ENCODE results near the gene COG1. TPM values are rescaled to one million over a fixed set of nuclear protein-coding genes. Genes with fewer than 3 reads are reported as not detected.
A peak's percentile ranks its signal among the peaks of the same experiment; 100 is the strongest.
"Not testable (repeated sequence)": the region's sequence is repeated elsewhere in the genome, so short reads cannot be mapped to it uniquely, and the experiment has no call there.

COG1 gene
- total RNA-seq (2014; rRNA removed; shearing (Covaris generic)) = 20.2 and 29.3 TPM in 2 replicates

GRCh38 chr17:73192894-73193701 lies at the start of gene COG1:
COG1 (plus strand) TSS chr17:73193055; CDS start chr17:73193070, 15 bp downstream.
- H3K9me3 ChIP-seq (replicated peaks) = peaks cover 4% of the 10 kb centered on the region; the same call in 1 of the 2 replicates
- peaks cover 51% of the 10 kb centered on the region for H3K36me3 ChIP-seq

GRCh38 chr17:73144209-73144608 lies 48.6 kb upstream of the COG1 start:
- not testable (repeated sequence) for H3K4me1 ChIP-seq (replicated peaks); H3K36me3 ChIP-seq; H3K27ac ChIP-seq; H3K9me3 ChIP-seq (replicated peaks); DNase-seq (ENCODE audit: low read depth in 1 of 2, low spot score in 2 of 2); H3K4me3 ChIP-seq
- peaks cover 24% of the 10 kb centered on the region for H3K27me3 ChIP-seq (replicated peaks)

More at GRCh38 chr17:73192894-73193701, at the start of gene COG1:
- Histone ChIP-seq H3K4me3 (peak within 1 kb of the TSS; percentile 96), H3K27ac (peak within 1 kb of the TSS; percentile 88), H3K4me1 (replicated peaks) (peaks cover 33% of the 10 kb centered on the region), H3K27me3 (replicated peaks) (no peaks in the 10 kb centered on the region)
- DNase-seq (ENCODE audit: low read depth in 1 of 2, low spot score in 2 of 2) = peak; percentile 95

GRCh38 chr17:73145641-73146040 lies 47.2 kb upstream of the COG1 start:
- Histone ChIP-seq H3K9me3 (replicated peaks) (peaks cover 3% of the 10 kb centered on the region; the same call in 1 of the 2 replicates), H3K27me3 (replicated peaks) (peaks cover 16% of the 10 kb centered on the region), H3K4me3 (no peak overlapping the region), H3K4me1 (replicated peaks) (0 out of 2 replicates have a peak, but pooled peaks cover 5% of the 10 kb centered on the region), H3K36me3 (no peaks in the 10 kb centered on the region), H3K27ac (no peak overlapping the region)
- no peak for DNase-seq (ENCODE audit: low read depth in 1 of 2, low spot score in 2 of 2)

- H3K9me3 ChIP-seq (replicated peaks); H3K4me3 ChIP-seq; H3K4me1 ChIP-seq (replicated peaks); H3K36me3 ChIP-seq; H3K27ac ChIP-seq; DNase-seq (ENCODE audit: low read depth in 1 of 2, low spot score in 2 of 2): not testable (repeated sequence)
- H3K27me3 ChIP-seq (replicated peaks) = peaks cover 19% of the 10 kb centered on the region
Measured at GRCh38 chr17:73147791-73148190, 45.1 kb upstream of the COG1 start.

- H3K36me3 ChIP-seq = no peaks in the 10 kb centered on the region
- H3K27me3 ChIP-seq (replicated peaks) = peaks cover 19% of the 10 kb centered on the region
- H3K4me1 ChIP-seq (replicated peaks) = no peaks in the 10 kb centered on the region
- no peak for DNase-seq (ENCODE audit: low read depth in 1 of 2, low spot score in 2 of 2)
- no peaks in the 10 kb centered on the region; the same call in 1 of the 2 replicates for H3K9me3 ChIP-seq (replicated peaks)
- no peak overlapping the region for H3K27ac ChIP-seq
- H3K4me3 ChIP-seq = no peak overlapping the region
Measured at GRCh38 chr17:73148540-73149334, 44.1 kb upstream of the COG1 start.

GRCh38 chr17:73150622-73151300 lies 42.1 kb upstream of the COG1 start:
- H3K4me1 ChIP-seq (replicated peaks); DNase-seq (ENCODE audit: low read depth in 1 of 2, low spot score in 2 of 2); H3K4me3 ChIP-seq; H3K9me3 ChIP-seq (replicated peaks); H3K36me3 ChIP-seq; H3K27ac ChIP-seq: not testable (repeated sequence)
- peaks cover 16% of the 10 kb centered on the region for H3K27me3 ChIP-seq (replicated peaks)

- DNase-seq (ENCODE audit: low read depth in 1 of 2, low spot score in 2 of 2) = no peak
Measured at GRCh38 chr17:73151916-73152632, 40.8 kb upstream of the COG1 start.

GRCh38 chr17:73155410-73156165 lies 37.3 kb upstream of the COG1 start:
- H3K27ac ChIP-seq = no peak overlapping the region
- no peaks in the 10 kb centered on the region for H3K4me1 ChIP-seq (replicated peaks)
- no peak for DNase-seq (ENCODE audit: low read depth in 1 of 2, low spot score in 2 of 2)
- H3K4me3 ChIP-seq = no peak overlapping the region
- H3K36me3 ChIP-seq = no peaks in the 10 kb centered on the region
- H3K27me3 ChIP-seq (replicated peaks) = peaks cover 4% of the 10 kb centered on the region; the same call in 1 of the 2 replicates
- no peaks in the 10 kb centered on the region for H3K9me3 ChIP-seq (replicated peaks)

More at GRCh38 chr17:73151916-73152632, 40.8 kb upstream of the COG1 start:
- Histone ChIP-seq H3K27me3 (replicated peaks) (peaks cover 13% of the 10 kb centered on the region), H3K9me3 (replicated peaks) (no peaks in the 10 kb centered on the region), H3K27ac (no peak overlapping the region), H3K4me3 (no peak overlapping the region), H3K36me3 (no peaks in the 10 kb centered on the region), H3K4me1 (replicated peaks) (no peaks in the 10 kb centered on the region)

GRCh38 chr17:73156166-73156840 lies 36.6 kb upstream of the COG1 start:
- no peak overlapping the region for H3K4me3 ChIP-seq
- H3K4me1 ChIP-seq (replicated peaks) = no peaks in the 10 kb centered on the region
- H3K27me3 ChIP-seq (replicated peaks) = peaks cover 7% of the 10 kb centered on the region
- H3K36me3 ChIP-seq = no peaks in the 10 kb centered on the region
- no peaks in the 10 kb centered on the region for H3K9me3 ChIP-seq (replicated peaks)
- H3K27ac ChIP-seq = no peak overlapping the region
- DNase-seq (ENCODE audit: low read depth in 1 of 2, low spot score in 2 of 2) = peak; percentile 47 to 58

- Histone ChIP-seq H3K36me3 (no peaks in the 10 kb centered on the region), H3K4me1 (replicated peaks) (no peaks in the 10 kb centered on the region), H3K9me3 (replicated peaks) (no peaks in the 10 kb centered on the region), H3K4me3 (no peak overlapping the region), H3K27me3 (replicated peaks) (peaks cover 10% of the 10 kb centered on the region), H3K27ac (no peak overlapping the region)
- no peak for DNase-seq (ENCODE audit: low read depth in 1 of 2, low spot score in 2 of 2)
Measured at GRCh38 chr17:73156887-73157520, 35.9 kb upstream of the COG1 start.

GRCh38 chr17:73157521-73157890 lies 35.3 kb upstream of the COG1 start:
- H3K4me3 ChIP-seq = no peak overlapping the region
- H3K4me1 ChIP-seq (replicated peaks) = no peaks in the 10 kb centered on the region
- H3K27me3 ChIP-seq (replicated peaks) = peaks cover 11% of the 10 kb centered on the region
- no peaks in the 10 kb centered on the region for H3K36me3 ChIP-seq
- no peak overlapping the region for H3K27ac ChIP-seq
- no peaks in the 10 kb centered on the region for H3K9me3 ChIP-seq (replicated peaks)
- no peak for DNase-seq (ENCODE audit: low read depth in 1 of 2, low spot score in 2 of 2)

- Histone ChIP-seq H3K27me3 (replicated peaks) (peaks cover 18% of the 10 kb centered on the region), H3K27ac (no peak overlapping the region), H3K4me3 (no peak overlapping the region)
Measured at GRCh38 chr17:73158133-73158532, 34.7 kb upstream of the COG1 start.

More at GRCh38 chr17:73158133-73158532, 34.7 kb upstream of the COG1 start:
- Histone ChIP-seq H3K36me3 (no peaks in the 10 kb centered on the region), H3K4me1 (replicated peaks) (no peaks in the 10 kb centered on the region), H3K9me3 (replicated peaks) (no peaks in the 10 kb centered on the region)
- DNase-seq (ENCODE audit: low read depth in 1 of 2, low spot score in 2 of 2) = no peak

Measured in SJSA1 (cell line).